ENCODE data around the gene CRACR2A. TPM values are rescaled to one million over a fixed set of nuclear protein-coding genes. Genes with fewer than 3 reads are reported as not detected.

Gene CRACR2A
- total RNA-seq, 1 donor from 2014 or later, result 6.5 TPM

GRCh38 chr12:3596703-3597415, 156.1 kb downstream of the CRACR2A start:
- Mint-ChIP-seq H3K27me3 (ENCODE audit: unreplicated experiment) (peaks cover 1% of the 10 kb centered on the region), H3K27ac (ENCODE audit: unreplicated experiment) (no peak overlapping the region), H3K36me3 (ENCODE audit: low read depth, unreplicated experiment) (no peaks in the 10 kb centered on the region), H3K4me3 (ENCODE audit: unreplicated experiment) (no peak overlapping the region), H3K4me1 (ENCODE audit: unreplicated experiment) (peaks cover 5% of the 10 kb centered on the region), H3K9me3 (ENCODE audit: unreplicated experiment) (no peaks in the 10 kb centered on the region)
- no peak for DNase-seq (ENCODE audit: low spot score)
- no peak for TF ChIP-seq CTCF (IDR thresholded peaks at IDR 0.05; ENCODE audit: unreplicated experiment)

- H3K4me1 Mint-ChIP-seq (ENCODE audit: unreplicated experiment), result no peaks in the 10 kb centered on the region
- H3K9me3 Mint-ChIP-seq (ENCODE audit: unreplicated experiment), result no peaks in the 10 kb centered on the region
- no peak overlapping the region for H3K4me3 Mint-ChIP-seq (ENCODE audit: unreplicated experiment)
- H3K27ac Mint-ChIP-seq (ENCODE audit: unreplicated experiment), result no peak overlapping the region
- no peak for DNase-seq (ENCODE audit: low spot score)
- no peaks in the 10 kb centered on the region for H3K36me3 Mint-ChIP-seq (ENCODE audit: low read depth, unreplicated experiment)
- H3K27me3 Mint-ChIP-seq (ENCODE audit: unreplicated experiment), result peaks cover 1% of the 10 kb centered on the region
- no peak for TF ChIP-seq CTCF (IDR thresholded peaks at IDR 0.05; ENCODE audit: unreplicated experiment)
Observed at GRCh38 chr12:3595721-3596120, 157.2 kb downstream of the CRACR2A start.

GRCh38 chr12:3594966-3595365, 157.9 kb downstream of the CRACR2A start:
- no peak for TF ChIP-seq CTCF (IDR thresholded peaks at IDR 0.05; ENCODE audit: unreplicated experiment)
- DNase-seq (ENCODE audit: low spot score), result no peak
- Mint-ChIP-seq H3K27ac (ENCODE audit: unreplicated experiment) (no peak overlapping the region), H3K4me1 (ENCODE audit: unreplicated experiment) (no peaks in the 10 kb centered on the region), H3K9me3 (ENCODE audit: unreplicated experiment) (no peaks in the 10 kb centered on the region), H3K27me3 (ENCODE audit: unreplicated experiment) (peaks cover 1% of the 10 kb centered on the region), H3K4me3 (ENCODE audit: unreplicated experiment) (no peak overlapping the region), H3K36me3 (ENCODE audit: low read depth, unreplicated experiment) (no peaks in the 10 kb centered on the region)

GRCh38 chr12:3593906-3594483, 158.9 kb downstream of the CRACR2A start:
- H3K4me1 Mint-ChIP-seq (ENCODE audit: unreplicated experiment), result no peaks in the 10 kb centered on the region
- H3K36me3 Mint-ChIP-seq (ENCODE audit: low read depth, unreplicated experiment), result no peaks in the 10 kb centered on the region
- H3K4me3 Mint-ChIP-seq (ENCODE audit: unreplicated experiment), result no peak overlapping the region
- no peak overlapping the region for H3K27ac Mint-ChIP-seq (ENCODE audit: unreplicated experiment)
- H3K9me3 Mint-ChIP-seq (ENCODE audit: unreplicated experiment), result no peaks in the 10 kb centered on the region
- no peaks in the 10 kb centered on the region for H3K27me3 Mint-ChIP-seq (ENCODE audit: unreplicated experiment)
- no peak for DNase-seq (ENCODE audit: low spot score)
- TF ChIP-seq CTCF (IDR thresholded peaks at IDR 0.05; ENCODE audit: unreplicated experiment), result no peak

Measured in endothelial cell (in vitro differentiated cells).